GM13976 (cell line): ENCODE data around the gene IL31.

Source experiments
- DNase-seq: peaks from one replicate; pipeline ENCODE4 v3.0.0; 2012; ENCODE audit warnings: low spot score
- in situ Hi-C: fragments of 300-500 bp; cut with MboI; formaldehyde crosslinking; loops from one replicate; pipeline ENCODE4 v1.12.0; 2022; ENCODE audit warnings: low sequenced_read_pairs, mixed read lengths, inconsistent platforms; ENCODE audit not compliant: unreplicated experiment
- TF ChIP-seq, protein P1 (sequence below): IDR thresholded peaks from 2 replicates; pipeline ENCODE4 v1.5.1; 2012; ENCODE audit warnings: borderline replicate concordance, mild to moderate bottlenecking; ENCODE audit not compliant: insufficient read depth; ENCODE audit errors: extremely low read depth, missing control alignments, control extremely low read depth

The IL31 gene

DNA sequence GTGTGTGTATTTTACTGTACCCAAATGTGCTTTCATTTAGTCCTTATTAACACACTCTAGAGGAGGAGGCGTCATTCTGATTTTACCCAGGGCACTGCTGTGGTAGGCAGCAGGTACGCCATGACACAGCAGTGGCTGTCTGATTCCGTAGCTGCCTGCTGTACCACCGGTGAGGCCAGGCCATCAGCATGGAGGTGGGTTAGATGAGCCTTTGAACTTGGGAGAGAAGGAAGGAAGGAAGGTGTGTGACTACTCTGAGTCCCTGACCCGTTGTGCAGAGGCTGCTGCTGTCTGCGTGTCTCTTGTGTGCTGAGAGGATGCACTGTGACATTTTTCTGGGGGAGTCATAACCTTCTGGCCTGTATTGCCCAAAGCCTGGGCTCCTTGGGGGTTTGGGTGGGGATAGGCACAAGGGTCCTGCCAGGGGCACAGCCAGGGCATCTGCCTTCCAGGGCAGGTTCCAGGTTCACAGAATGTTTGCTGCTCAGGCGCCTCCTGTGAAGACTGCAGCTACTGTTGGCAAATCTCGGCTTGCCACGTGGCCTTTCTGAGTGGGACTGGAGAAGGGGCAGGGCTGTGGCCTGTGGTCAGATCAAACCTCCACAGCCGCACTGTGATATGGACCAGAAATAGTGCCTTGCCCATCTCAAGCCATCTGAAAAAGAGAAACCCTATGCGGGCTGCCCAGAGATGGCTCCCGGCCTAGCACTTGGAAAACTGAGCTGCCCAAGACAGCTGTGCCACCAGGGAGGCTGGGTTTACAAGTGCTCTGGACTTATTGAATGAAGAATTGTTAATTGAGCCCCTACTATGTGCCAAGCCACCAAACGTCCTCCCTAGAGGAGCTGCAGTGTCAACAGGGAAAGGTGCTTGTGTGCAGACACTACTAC lies 48.3 kb downstream of the IL31 start:
- no peak for DNase-seq
- TF ChIP-seq, protein P1, sequence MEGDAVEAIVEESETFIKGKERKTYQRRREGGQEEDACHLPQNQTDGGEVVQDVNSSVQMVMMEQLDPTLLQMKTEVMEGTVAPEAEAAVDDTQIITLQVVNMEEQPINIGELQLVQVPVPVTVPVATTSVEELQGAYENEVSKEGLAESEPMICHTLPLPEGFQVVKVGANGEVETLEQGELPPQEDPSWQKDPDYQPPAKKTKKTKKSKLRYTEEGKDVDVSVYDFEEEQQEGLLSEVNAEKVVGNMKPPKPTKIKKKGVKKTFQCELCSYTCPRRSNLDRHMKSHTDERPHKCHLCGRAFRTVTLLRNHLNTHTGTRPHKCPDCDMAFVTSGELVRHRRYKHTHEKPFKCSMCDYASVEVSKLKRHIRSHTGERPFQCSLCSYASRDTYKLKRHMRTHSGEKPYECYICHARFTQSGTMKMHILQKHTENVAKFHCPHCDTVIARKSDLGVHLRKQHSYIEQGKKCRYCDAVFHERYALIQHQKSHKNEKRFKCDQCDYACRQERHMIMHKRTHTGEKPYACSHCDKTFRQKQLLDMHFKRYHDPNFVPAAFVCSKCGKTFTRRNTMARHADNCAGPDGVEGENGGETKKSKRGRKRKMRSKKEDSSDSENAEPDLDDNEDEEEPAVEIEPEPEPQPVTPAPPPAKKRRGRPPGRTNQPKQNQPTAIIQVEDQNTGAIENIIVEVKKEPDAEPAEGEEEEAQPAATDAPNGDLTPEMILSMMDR, result no peak
- in situ Hi-C loops, result no loop called here

DNA sequence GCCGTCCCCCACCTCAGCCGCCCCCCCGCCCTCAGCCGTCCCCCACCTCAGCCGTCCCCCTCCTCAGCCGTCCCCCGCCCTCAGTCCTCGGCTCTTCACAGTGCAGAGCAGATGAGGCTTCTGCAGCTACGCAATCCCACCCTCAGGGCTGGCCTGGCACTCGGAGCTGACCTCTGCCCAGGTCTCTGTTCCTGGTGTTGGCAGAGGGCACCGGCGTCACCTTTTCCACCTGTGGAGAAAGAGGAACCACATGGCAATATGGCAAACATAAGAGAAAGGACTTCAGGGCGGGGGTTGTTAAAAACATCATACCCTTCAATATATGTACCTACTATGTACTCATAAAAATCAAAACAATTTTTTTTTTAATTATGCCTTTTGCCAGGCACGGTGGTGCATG lies 49.7 kb downstream of the IL31 start:
- TF ChIP-seq, protein P1, result no peak
- DNase-seq, result no peak
- in situ Hi-C loops, result loop anchor here (5.0 kb wide), 1 partner anchor 67 kb away; no protein-coding TSS in a partner anchor

DNA sequence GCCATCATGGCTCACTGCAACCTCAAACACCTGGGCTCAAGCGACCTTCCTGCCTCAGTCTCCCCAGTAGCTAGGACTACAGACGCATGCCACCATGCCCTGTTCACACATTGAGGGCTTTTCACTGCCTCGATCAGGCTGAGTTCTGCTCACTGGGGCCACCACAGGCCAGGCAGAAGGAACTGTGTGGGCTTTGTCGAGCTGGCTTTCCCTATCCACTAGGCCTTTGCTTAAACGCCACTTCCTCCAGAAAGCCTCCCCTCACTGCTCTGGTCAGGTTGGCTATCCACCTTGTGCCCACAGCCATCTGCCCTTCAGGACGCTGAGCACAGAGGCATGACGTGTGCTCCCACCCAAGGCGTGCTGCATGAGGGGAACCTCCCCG lies 50.3 kb downstream of the IL31 start:
- in situ Hi-C loops, result loop anchor here (5.0 kb wide), 1 partner anchor 66 kb away; no protein-coding TSS in a partner anchor
- no peak for DNase-seq
- TF ChIP-seq, protein P1, result no peak

DNA sequence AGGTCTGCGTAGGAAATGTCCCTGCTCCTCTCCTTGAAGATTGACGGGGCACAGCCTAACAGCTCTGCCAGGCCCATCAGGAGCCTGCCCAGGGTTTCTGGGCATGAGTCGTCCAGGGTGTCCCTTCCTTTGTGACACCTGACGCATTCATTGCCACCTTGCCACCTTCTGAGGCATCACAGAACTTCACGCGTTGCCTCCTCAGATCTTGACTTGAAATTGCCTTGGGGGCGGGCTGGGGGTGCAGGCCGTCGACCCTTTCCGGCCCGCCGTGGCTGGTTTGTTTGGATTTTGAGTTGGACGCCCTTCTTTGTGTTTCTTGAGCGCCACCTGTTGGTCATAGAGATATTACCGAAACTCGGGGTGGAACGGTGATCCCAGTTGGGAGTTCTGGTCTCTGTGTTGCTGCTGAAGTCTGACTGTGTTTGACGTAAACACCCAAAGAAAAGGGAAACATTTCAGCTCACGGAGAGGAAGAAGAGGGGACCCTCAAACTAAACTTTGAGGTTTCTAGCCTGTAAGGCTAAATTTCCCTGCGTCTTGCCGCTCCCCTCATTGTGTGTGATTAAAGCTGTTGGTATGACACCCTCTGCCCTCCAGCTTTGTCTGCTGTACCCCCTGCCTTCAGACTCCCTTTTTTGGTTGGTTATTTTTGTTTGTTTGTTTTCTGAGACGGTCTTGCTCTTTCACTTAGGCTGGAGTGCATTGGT lies 50.8 kb downstream of the IL31 start:
- TF ChIP-seq, protein P1, result peak; percentile 54
- peak; percentile 85 for DNase-seq
- in situ Hi-C loops, result loop anchor here (5.0 kb wide), 1 partner anchor 66 kb away; no protein-coding TSS in a partner anchor
